ENCODE measurements around the gene SLC15A3.
"Not testable (repeated sequence)": the region's sequence is repeated elsewhere in the genome, so short reads cannot be mapped to it uniquely, and the experiment has no call there.

SLC15A3 gene

DNA sequence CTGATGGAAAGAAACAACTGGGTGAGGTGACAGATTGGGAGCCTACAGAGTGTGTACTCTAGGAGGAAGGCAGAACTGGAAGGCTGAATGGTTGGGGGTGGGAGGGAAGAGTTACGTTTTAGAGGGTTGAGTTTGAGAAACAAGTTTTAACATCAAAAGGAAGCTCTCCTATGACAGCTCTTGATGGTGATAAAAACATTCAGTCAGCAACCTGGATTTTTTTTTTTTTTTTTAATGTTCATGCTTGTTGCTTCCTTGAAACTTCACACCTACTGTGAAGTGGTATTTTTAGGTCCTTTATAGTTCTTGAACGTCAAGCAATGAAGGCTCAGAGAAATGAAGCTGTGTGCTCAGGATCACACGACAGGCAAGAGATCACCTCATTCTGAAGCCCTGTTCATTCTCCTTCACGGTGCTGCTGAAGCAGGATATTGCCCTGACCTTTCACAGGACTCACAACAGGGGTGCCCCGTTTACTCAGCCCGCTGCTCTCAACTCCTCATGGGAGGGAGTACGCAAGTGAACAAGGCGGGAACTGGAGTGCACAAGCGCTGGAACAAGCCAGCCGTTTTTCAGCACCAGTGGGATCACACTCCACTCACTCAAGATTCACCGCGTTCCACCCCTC is 39.6 kb downstream of the SLC15A3 start:
- no peak for FAIRE-seq

DNA sequence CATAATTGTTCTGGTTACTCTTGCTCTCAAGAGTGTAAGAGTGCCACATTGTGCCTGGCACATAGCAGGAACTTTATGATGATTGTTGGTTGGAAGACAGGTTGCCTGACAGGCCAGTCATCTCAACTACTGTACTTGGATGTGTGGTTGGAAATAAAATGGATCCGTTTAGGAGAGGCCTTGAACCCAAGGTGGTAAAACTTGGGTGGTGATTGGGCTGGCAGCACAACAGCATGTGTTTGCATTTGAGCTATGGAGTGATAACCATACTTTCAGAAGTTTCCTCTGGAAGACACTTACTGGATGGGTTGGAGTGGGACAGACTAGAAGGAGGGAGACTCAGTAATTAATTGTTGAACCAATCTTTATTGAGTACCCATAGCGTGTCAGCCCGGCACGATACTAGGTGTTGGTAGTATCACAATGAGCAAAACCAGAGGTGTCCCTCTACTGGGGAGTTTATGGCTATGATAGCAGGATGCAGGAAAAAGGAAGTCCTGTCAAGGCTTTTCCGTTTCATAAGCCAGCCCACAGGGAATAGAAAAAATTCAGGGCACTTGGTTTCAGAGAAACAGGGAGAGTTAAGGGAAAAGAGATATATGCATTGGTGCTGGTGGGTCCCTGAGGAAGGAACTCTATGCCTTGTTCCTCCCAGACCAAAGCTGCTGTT is 41.1 kb downstream of the SLC15A3 start:
- no peak for FAIRE-seq

DNA sequence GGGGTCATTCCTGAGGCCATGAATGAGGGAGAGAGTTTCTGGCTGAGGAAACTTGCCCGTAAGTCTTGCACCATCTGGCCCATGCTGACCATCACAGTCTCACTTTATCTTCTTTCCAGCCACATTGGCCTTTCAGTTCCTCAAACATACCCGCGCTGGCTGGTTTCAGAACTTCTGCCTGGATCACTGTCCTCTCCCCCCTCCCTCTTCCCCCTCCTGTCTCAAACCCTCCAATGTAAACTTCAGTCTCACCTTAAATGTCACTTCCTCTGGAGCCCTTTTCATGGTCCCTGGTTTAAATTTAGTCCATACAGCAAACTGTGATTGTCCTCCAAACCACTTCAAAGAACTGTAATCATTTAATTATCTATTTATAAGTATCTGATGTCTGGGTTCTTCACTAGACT is 41.7 kb downstream of the SLC15A3 start:
- no peak for FAIRE-seq

DNA sequence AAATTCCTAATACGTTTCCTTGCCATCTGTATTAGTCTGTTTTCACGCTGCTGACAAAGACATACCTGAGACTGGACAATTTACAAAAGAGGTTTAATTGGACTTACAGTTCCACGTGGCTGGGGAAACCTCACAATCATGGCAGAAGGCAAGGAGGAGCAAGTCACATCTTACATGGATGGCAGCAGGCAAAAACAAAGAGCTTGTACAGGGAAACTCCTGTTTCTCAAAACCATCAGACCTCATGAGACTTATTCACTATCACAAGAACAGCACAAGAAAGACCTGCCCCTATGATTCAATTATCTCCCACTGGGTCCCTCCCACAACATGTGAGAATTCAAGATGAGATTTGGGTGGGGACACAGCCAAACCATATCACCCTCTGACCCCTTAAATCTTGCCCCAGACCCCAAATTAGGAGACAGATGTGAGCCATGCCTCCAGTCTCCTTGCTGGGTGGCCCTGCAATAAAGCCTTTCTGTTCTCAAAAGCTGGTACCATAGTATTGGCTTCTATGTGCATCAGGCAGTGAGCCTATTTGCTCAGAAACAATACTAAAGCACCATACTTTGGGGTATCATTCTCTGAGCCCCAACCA is 42.2 kb downstream of the SLC15A3 start:
- FAIRE-seq: not testable (repeated sequence)

DNA sequence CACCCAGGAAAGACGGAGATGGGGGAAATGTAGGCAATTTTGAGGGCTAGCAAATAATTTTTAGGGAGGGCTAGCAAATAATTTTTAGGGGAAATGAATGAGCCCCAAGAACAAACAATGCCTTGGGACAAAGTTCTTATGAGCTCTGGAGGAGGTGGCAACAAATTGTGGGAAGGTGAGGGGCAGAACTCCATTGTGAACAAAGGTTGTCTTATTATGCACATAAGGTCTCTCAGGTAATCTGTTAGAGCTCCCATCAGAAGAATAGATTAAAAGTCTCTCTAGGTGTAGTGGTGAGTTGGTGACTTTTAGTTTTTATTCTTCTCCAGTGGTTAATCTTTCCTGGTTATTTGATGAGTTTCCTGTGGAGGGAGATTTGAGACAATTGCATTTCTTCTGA is 43.2 kb downstream of the SLC15A3 start:
- FAIRE-seq: no peak

DNA sequence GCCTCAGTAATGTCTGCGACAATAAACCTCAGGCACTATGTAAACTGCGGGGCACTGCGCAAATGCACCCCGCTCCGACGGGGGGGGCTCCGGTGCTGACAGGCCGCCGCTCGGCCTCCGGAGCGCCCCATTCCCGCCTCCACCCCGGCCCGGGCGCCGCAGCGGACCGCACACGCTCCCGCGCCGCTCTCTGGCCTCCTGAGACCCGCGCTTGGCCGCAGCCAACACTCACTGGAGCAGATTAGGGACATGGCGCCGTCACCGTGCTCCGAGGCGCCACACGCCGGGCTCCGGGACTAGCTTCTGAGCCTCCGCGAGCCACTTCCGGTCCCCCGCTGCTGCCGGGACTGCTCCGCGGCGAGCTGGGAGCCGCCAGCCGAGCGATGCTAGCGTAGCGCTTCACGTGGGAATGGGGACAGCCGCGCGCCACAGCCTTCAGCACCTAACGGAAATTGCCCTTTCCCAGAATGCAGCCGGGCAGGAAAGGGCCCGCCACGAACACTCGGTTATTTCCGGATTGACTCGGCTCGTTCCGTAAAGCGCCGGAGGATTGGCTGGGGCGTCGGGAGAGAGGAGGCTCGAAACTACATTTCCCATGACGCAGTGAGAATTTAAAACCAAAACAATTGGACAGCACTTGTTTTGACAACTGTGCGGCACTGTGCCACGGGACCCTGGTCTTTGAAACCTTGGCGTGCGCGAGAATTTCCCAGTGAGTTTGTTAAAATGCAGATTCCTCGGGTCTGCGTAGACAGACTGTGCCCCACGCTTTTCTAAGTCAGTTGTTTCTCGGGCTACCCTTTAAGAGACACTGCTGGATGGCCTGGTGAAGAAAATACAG is 45.6 kb downstream of the SLC15A3 start, which contains the start of gene PRPF19:
TSS of gene PRPF19 (minus strand) at position 454 of the 841 bp plus-strand sequence. CDS start at position 251, 203 bp downstream.
- FAIRE-seq: peak; percentile 97

DNA sequence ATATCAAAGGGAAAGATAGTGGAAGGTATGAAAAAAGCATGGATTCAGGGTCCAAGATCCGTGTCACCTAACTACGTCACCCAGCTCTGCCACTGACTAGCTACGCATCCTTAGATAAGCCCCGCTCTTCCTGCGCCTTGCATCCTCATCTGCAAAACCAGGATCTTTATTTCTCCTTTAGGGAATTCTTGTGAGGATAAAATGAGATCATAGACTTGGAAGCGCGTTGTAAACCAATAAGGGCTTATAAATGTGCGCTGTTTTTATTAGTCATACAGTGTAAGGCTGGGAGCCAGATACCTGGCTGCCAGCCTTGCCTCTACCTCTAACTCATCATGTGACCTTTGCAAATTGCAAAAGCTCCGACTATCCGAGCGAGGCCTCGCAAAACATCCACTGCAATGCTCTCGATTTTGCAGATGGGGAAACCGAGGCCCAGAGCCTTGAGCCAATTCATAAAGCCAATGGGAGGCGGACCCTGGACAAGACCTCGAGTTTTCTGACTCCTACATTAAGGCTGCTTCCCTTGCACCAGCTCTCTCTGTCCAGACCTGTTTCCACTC is 46.3 kb downstream of the SLC15A3 start:
- FAIRE-seq: no peak

- no peak for FAIRE-seq
Measured at GRCh38 chr11:60905047-60905446, 46.9 kb downstream of the SLC15A3 start.

DNA sequence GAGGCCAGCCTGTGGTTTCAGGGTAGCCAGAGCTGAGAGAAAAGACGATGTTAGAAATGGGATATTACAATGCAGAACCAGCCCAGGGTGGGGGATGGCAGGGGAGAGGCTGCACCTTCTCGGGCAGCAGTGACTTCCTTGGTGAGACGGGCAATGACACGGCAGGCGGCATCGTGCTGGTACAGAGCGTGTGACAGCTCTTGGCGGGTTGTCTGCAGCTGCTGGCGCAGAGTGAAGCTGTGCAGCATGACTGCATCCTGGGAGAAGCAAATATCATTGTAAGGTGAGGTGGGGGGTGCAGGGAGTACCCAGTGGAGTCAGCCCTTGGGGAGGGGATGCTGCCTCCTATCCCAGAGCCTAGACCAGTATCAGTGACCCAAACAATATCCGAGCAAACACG is 49.4 kb downstream of the SLC15A3 start:
- no peak for FAIRE-seq

GRCh38 chr11:60900673-60901404 is 51.1 kb downstream of the SLC15A3 start:
- FAIRE-seq: no peak

GRCh38 chr11:60899977-60900376 is 52.0 kb downstream of the SLC15A3 start:
- no peak for FAIRE-seq

DNA sequence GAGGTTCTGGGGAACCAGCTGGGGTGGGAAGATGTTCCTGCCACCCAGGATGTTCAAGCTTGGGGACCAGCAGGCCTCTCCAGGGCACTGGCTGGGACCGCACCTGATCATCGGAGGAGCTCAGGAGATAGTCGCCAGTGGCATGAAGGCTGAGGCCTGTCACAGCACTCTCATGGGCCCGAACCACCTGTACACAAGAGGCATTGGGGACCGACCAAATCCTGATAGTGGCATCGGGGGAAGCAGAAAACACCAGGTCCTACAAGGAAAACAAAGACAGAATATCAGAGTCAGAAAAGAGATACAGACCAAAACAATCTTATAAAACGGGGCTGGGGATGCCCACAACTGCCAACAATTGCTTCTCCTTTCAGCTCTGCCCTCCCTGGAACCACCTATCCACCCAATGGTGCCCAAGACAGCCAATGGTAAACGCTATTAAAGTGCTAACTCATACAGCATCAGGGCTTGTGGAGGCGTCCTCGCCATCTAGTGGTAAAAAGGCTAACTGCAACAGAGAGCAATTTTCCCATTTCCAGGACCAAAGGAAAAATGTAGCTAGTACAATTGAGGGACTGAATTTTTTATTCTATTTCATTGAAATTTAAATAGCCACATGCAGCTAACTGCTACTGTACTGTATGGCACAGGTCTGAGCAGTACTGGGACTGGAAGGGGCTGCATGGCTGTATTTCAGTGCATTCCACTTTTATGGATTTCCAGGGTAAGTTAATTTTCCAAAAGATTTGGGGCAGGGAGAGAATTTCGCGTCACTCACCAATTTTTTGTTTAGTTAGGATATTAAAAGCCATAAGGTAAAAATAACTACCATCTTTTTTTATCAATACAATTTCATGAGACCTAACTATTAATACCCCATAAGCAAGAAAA is 52.7 kb downstream of the SLC15A3 start:
- FAIRE-seq: no peak

GRCh38 chr11:60897496-60897895 is 54.5 kb downstream of the SLC15A3 start:
- no peak for FAIRE-seq

DNA sequence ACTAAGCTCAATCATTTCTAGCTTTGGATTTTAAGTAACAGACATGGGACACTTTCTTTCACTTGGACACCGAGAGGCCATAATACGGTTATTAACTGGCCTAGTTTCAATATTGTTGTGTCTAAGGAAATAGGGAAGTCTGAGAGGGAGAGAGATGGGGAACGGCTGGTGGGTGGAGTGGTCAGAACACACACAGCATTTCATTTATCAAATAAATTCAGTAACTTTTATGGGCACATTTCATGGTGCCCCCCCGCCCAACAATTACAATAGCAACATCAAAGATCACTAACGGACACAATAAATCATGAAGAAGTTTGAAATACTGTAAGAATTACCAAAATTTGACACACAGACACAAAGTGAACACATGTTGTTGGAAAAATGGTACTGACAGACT is 56.3 kb downstream of the SLC15A3 start:
- no peak for FAIRE-seq

- FAIRE-seq: no peak
Measured at GRCh38 chr11:60891103-60891741, 60.8 kb downstream of the SLC15A3 start.

- no peak for FAIRE-seq
Measured at GRCh38 chr11:60890696-60891095, 61.3 kb downstream of the SLC15A3 start.

GRCh38 chr11:60889869-60890311 is 62.1 kb downstream of the SLC15A3 start:
- FAIRE-seq: no peak

DNA sequence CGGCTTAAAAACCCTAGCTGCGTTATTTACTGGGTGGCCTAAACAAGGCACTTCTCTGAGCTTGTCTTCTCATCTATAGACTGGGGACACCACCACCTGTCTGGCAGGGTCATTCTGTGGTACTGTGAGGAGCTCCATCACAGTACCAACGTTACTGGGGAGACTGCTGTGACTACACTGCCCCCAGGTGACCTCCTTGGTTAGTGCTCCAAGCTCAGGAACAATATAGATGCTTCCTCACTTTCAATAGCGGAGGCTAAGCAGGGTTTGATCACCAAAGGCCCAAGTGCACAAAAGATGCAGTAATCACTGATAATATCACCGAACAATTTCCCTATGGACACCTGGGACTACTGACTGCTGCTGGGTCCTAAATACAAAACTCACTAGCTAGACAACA is 64.4 kb downstream of the SLC15A3 start:
- FAIRE-seq: no peak

Measured in G401.6 (cell line).